GM19025 (cell line): ENCODE results near the gene RAB40A.
"Not testable (repeated sequence)": the region's sequence is repeated elsewhere in the genome, so short reads cannot be mapped to it uniquely, and the experiment has no call there.

ENCODE experiments used
- ATAC-seq: cut with Tn5 transposase; IDR thresholded peaks from one replicate; pipeline ENCODE4 v1.9.1; 2021; ENCODE audit warnings: mild to moderate bottlenecking, low read depth, moderate library complexity; ENCODE audit not compliant: unreplicated experiment

Gene RAB40A

GRCh38 chrX:103467156-103467555 is 52.1 kb downstream of the RAB40A start:
- no peak for ATAC-seq

- peak; percentile 86 for ATAC-seq
Measured at GRCh38 chrX:103464774-103465117, 54.5 kb downstream of the RAB40A start.

- ATAC-seq, result peak; percentile 61
Measured at GRCh38 chrX:103464072-103464773, 55.1 kb downstream of the RAB40A start.

GRCh38 chrX:103461156-103461555 is 58.1 kb downstream of the RAB40A start:
- ATAC-seq, result no peak

- not testable (repeated sequence) for ATAC-seq
Measured at GRCh38 chrX:103460001-103460755, 59.1 kb downstream of the RAB40A start.

- ATAC-seq, result no peak
Measured at GRCh38 chrX:103453655-103454054, 65.6 kb downstream of the RAB40A start.
